ENCODE measurements around the gene SAXO2. TPM values are rescaled to one million over a fixed set of nuclear protein-coding genes. Genes with fewer than 3 reads are reported as not detected.
A peak's percentile ranks its signal among the peaks of the same experiment; 100 is the strongest.
"Not testable (repeated sequence)": the region's sequence is repeated elsewhere in the genome, so short reads cannot be mapped to it uniquely, and the experiment has no call there.

Gene SAXO2
- total RNA-seq: under 0.01 and 2.3 TPM in 2 replicates

GRCh38 chr15:82262422-82263026 lies at the start of gene SAXO2, which contains the start of gene EFL1:
TSS of gene SAXO2 (plus strand) at chr15:82262818. CDS start at chr15:82262880, 62 bp downstream.
TSS of gene EFL1 (minus strand) at chr15:82262734. CDS start at chr15:82261778, 956 bp downstream.
- DNase-seq (ENCODE audit: low read depth): peak; percentile 72

- DNase-seq (ENCODE audit: low read depth): not testable (repeated sequence)
Observed at GRCh38 chr15:82216092-82216491, 46.5 kb upstream of the SAXO2 start.

DNA sequence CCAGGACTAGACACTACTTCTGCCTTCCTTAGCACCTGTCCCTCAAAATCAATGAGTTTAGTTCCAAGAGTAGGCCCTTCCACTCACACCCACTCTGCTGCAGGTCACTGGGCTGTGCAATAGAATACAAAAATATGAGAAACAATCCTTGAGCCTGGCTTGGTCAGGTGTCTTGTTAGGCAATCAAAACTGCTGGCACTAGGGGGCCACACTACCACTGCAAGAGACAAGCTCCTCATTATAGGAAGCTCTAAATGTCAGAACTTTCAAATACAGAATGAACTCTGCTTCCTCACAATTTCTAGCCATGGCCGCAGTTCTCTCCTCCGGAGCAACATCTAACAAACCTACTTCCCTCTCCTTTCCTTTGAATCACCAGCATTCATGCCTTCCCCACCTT lies 41.1 kb upstream of the SAXO2 start:
- DNase-seq (ENCODE audit: low read depth): peak; percentile 17

- DNase-seq (ENCODE audit: low read depth): no peak
Observed at GRCh38 chr15:82228750-82229149, 33.9 kb upstream of the SAXO2 start.

DNA sequence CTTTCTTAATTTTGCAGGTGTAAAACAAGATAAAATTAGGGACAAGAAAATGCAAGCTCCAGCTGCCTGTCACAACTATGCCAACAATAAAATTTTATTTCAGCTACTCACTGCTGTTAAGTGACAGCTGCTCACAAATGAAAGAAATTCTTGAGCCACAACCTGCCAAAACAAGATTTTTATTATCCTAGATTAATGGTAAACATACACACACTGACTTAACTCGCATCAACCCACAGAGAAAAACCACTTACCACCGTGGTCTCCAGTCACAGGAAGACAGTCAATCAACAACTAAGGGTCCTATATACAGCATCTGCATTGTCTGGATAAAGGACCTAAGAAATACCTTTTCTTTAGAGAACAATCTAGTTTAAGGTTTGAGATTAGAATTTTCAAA lies 31.4 kb upstream of the SAXO2 start:
- no peak for DNase-seq (ENCODE audit: low read depth)

GRCh38 chr15:82231842-82232241 lies 30.8 kb upstream of the SAXO2 start:
- DNase-seq (ENCODE audit: low read depth): no peak

DNA sequence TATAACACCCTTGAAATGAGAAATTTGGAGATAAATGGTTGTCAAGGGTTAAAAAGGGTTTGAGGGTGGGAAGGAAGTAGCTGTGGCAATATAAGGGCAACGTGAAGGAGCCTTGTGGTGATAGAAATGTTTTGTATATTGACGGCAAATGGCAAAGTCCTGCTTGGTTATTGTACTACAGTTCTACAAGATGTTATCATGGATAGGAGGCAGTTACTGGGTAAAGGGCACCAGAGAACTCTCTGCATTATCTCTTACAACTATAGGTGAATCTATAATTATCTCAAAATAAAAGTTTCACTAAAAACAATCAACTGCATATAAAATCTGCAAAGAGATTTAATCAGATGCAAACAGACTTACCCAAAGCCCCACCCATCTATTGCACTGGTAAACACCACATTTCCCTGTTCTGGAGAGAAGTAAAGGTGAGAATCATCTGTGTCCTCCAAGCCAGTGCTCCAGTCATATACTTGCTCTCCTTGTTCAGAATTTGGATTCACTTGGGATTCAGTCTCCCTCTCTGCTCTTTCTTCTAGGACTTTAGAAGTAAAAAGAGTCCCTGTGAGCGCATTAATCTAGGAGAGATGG lies 24.6 kb upstream of the SAXO2 start:
- DNase-seq (ENCODE audit: low read depth): not testable (repeated sequence)

DNA sequence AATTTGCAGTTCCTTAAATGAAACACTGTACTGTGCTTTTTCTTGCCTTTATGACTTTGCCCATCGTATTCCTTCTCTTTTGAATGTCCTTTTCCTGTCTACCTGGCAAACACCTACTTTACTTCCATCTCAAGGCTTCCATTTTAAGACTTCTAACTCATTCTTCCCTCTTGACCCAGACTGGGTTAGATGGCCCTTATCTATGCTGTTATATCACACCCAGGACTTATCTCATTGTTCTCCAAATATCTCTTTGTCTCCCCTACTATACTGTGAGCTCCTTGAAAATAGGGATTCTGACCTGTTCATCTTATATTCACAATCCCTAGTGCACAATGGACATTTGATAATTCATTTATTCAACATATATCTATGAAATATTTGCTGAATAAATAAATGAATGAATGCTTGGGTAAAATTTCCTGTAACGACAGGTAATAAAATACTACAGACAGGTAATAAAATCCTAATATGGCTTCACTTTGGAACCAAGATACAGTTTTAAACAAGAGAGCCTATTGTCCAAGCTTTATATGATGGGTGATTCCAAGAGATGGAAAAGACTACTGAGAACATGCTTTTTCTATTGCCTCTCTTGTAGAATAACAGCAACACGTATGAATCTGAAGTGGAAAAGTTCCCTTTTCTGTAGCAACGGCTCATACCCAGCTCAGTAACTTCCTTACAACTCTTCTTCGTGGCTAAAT lies 22.8 kb upstream of the SAXO2 start:
- no peak for DNase-seq (ENCODE audit: low read depth)

DNA sequence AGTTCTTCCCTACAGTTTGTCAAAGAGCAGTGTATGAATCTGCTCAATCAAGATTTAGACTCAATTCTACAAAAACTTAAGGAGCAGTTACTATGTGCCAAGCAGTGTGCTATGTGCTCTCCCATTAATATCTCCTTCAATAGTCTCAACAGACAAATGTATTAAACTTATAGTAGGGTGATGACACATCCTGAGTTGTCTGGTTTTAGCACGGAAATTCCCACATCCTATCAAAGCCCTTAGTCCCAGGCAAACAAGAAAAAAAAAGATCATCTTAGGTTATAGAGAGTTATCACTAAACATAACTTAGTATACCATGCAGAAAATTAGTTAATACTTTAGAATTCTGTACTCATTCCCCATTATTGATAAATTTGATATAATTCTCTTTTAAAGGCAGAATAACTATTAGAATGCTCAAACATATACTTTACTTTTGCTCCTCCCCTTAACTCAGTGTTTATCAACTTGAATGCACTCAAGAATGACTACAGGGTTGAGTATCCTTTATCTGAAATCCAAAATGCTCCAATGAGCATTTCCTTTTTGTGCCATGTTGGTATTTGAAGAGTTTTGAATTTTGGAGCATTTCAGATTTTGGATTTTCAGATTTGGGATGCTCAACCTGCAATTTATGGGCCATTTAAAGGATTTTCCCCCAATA lies 20.6 kb upstream of the SAXO2 start:
- peak; percentile 2 for DNase-seq (ENCODE audit: low read depth)

DNA sequence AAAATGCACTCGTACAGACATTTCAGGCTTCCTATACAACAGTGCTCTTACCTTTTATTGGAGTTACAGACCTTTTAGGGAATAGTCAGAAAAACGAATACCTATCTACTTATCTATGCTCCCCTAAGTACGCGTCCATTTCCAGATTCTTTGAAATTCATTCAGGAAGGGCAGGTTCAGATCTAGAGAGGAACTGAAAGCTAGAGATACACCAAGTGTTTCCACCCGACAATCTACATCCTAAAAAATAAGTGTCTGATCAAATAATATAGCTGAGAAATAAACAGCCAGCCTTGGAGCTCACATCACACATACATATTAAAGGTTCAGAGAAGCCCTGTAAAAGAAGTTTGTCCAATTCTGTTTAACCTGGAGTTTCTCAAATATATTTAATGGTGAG lies 19.0 kb upstream of the SAXO2 start:
- DNase-seq (ENCODE audit: low read depth): not testable (repeated sequence)

GRCh38 chr15:82245956-82246355 lies 16.7 kb upstream of the SAXO2 start:
- not testable (repeated sequence) for DNase-seq (ENCODE audit: low read depth)

- not testable (repeated sequence) for DNase-seq (ENCODE audit: low read depth)
Observed at GRCh38 chr15:82248261-82248660, 14.4 kb upstream of the SAXO2 start.

DNA sequence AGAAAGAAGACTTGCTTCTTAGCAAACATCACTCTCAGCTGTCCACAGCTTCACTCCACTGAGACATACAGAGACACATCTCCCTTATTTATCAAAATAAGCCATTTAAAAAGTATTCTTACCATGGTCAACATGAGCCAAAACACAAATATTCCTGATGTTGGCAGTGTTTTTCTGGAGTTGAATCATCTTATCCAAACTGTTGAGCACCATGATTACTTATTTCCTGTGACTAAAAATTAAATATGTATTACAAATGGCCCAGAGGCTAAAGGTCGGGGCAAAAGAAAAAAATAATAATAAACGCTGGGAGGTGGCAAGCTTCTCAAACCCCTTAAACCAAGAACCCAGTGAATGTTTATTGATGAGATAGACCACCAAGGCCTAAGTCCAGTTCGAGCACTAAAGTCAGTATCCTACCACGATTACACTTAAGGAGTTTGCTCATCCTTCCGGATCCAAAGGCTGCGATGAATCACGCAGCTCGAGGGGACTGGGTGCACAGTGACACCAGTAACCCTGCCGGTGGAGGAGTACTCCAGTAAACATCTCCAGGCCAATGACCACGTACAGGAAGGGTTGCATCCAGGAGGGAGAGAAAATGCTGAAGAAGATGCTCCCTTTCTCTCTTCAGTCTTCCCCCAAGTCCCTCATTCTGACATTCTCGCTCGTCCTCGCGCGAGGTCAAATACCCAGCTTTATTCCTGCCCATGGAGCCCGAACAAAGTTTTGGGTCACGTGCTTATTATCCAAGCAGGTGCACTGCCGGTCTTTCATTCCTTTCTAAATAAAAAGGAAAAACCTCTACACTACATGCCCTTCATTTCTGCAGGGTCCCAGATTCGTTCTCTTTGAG lies 824 bp upstream of the SAXO2 start:
- peak; percentile 44 for DNase-seq (ENCODE audit: low read depth)

- DNase-seq (ENCODE audit: low read depth): no peak
Observed at GRCh38 chr15:82263350-82263749, 732 bp downstream of the SAXO2 start.

GRCh38 chr15:82267137-82267536 lies 4.5 kb downstream of the SAXO2 start:
- DNase-seq (ENCODE audit: low read depth): not testable (repeated sequence)

GRCh38 chr15:82268454-82268853 lies 5.8 kb downstream of the SAXO2 start:
- not testable (repeated sequence) for DNase-seq (ENCODE audit: low read depth)

DNA sequence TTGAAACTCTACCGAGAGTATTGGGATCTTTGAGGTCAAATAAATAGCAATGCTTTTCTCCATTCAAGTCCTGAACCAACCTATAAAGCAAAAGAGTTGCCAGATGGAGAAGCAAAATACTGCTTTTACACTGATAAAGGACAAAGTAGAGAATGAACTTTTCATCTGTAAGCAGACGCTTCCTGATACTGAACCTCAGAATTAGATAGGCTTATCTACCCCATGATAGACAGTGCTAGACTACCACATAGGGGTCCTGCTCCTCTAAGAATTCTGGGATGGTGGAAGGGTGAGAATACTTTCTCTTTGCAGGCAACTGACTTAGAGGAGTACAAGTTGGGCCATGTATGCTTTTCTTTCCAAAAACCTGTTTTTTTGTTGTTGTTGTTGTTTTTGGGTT lies 9.5 kb downstream of the SAXO2 start:
- no peak for DNase-seq (ENCODE audit: low read depth)

DNA sequence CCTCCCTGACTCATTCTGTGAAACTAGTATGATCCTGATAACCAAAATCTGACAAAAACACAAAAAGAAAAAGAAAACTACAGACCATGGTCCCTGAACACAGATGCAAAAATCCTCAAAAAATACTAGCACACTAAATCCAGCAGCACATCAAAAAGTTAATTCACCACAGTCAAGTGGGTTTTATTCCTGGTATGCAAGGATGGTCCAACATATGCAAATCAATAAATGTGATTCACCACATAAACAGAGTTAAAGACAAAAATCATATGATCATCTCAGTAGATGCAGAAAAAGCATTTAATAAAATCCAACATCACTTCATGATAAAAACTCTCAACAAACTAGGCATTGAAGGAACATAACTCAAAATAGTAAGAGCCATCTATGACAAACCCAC lies 12.8 kb downstream of the SAXO2 start:
- DNase-seq (ENCODE audit: low read depth): no peak

DNA sequence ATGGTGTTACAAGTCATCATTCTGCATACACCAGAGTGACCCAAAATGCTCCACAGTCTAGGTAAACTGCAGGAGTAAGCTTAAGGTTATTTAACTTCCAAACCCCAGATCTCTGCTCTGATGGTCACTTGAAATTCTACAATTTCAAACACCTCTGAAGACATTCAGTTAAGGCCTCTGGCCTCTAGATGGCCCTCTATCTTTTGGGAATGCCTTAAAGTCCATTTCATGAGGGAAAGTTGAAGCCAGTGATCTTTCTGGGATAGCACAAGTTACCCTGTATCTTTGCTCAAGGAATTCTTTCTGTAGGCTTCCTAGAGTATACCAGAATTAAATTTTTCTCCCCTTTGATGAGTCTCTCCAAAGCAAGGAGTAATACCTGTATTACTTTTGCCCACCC lies 18.7 kb downstream of the SAXO2 start:
- DNase-seq (ENCODE audit: low read depth): not testable (repeated sequence)

DNA sequence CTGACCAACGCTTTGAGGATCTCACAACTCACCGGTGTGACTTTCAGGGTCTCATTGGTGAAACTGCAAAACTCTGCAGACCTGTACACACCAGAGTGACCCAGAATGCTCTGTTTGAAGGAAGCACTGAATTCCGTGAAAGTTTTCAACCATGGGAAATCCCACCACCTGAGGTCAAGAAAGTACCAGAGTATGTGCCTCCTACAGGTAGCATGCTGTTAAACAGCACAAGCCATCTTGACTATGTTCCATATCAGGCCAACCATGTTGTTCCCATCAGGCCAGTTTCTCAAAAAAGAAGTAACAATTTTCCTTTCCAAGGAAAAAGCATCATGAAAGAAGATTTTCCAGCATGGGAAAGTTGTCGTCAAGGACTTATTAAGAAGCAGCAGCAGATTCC lies 19.8 kb downstream of the SAXO2 start:
- not testable (repeated sequence) for DNase-seq (ENCODE audit: low read depth)

- DNase-seq (ENCODE audit: low read depth): not testable (repeated sequence)
Observed at GRCh38 chr15:82284381-82284780, 21.8 kb downstream of the SAXO2 start.
